HCT116 (cell line): ENCODE results near the gene DNASE1L1. TPM values are rescaled to one million over a fixed set of nuclear protein-coding genes. Genes with fewer than 3 reads are reported as not detected.

Experiments
- ATAC-seq: fragments of 200-7000 bp; cut with Tn5 transposase; 2 replicates; pipeline ENCODE4 v1.9.1; 2020; ENCODE audit warnings: mild to moderate bottlenecking, moderate library complexity
- BruUV-seq: library from RNA; stranded (reverse); fragments of 400-500 nt; replicated peaks from 2 replicates; lab custom pipeline; 2021; lab: Mats Ljungman, UMichigan
- CTCF ChIA-PET: fragments of 300-600 bp; sonication (Branson Sonifier 250); formaldehyde crosslinking; loops from one replicate; lab custom pipeline; 2021; ENCODE audit warnings: antibody characterized with exemption; lab: Charles Lee
- POLR2A ChIA-PET: fragments of 300-600, 350-600 bp; sonication (Branson Sonifier 250); formaldehyde crosslinking; loops from one replicate; lab custom pipeline; 2021; ENCODE audit warnings: antibody characterized with exemption; lab: Charles Lee
- RAD21 ChIA-PET, 2 experiments: fragments of 300-600 bp; sonication (Branson Sonifier 250); formaldehyde crosslinking; loops; one replicate each; lab custom pipeline; 2023; ENCODE audit warnings: low total read pairs in 2 of 2; ENCODE audit not compliant: uncharacterized antibody in 2 of 2, unreplicated experiment in 2 of 2, low non-redundant PET in 1 of 2; lab: Charles Lee
- DNase-seq: peaks from one replicate; pipeline ENCODE4 v3.0.0-alpha.2; 2010; ENCODE audit warnings: low read depth, low spot score
- H2AFZ ChIP-seq: fragments of 200-600 bp; shearing (Covaris generic), sonication (generic); 2 replicates; pipeline ENCODE4 v1.6.1; 2017; ENCODE audit warnings: low read depth, mixed run types, mixed read lengths, antibody characterized with exemption, low read length; ENCODE audit not compliant: poor library complexity, severe bottlenecking
- H3K27ac ChIP-seq: 2 replicates; pipeline ENCODE4 v1.5.1; 2012; ENCODE audit warnings: low read depth, low read length
- H3K27me3 ChIP-seq: fragments of 200-600 bp; sonication (generic); 2 replicates; pipeline ENCODE4 v1.6.1; 2016; ENCODE audit warnings: mixed run types, low read length, mixed read lengths; ENCODE audit not compliant: insufficient read depth
- H3K36me3 ChIP-seq, 2 experiments: fragments of 200-500 bp in 1 of 2; fragments of 200-600 bp in 1 of 2; sonication (Bioruptor generic) in 1 of 2; sonication (generic) in 1 of 2; 2 replicates each; pipeline versions ENCODE4 v1.5.1 to v1.6.1; 2014 to 2016; ENCODE audit warnings: low read length in 2 of 2, inconsistent platforms in 1 of 2, mixed read lengths in 1 of 2, mixed run types in 1 of 2; ENCODE audit not compliant: insufficient read depth in 2 of 2, control insufficient read depth in 1 of 2
- H3K4me1 ChIP-seq, 2 experiments: fragments of 200-600 bp in 1 of 2; sonication (generic) in 1 of 2; 2 replicates each; pipeline versions ENCODE4 v1.5.1 to v1.6.1; 2012 to 2017; ENCODE audit warnings: low read length in 2 of 2, inconsistent platforms in 1 of 2, mild to moderate bottlenecking in 1 of 2, mixed read lengths in 1 of 2, mixed run types in 1 of 2, moderate library complexity in 1 of 2; ENCODE audit not compliant: insufficient read depth in 2 of 2, control insufficient read depth in 1 of 2
- H3K4me2 ChIP-seq: fragments of 200-600 bp; sonication (generic); 2 replicates; pipeline ENCODE4 v1.6.1; 2017; ENCODE audit warnings: mixed run types, low read length, mixed read lengths
- H3K4me3 ChIP-seq, 2 experiments: fragments of 200-600 bp in 1 of 2; sonication (generic) in 1 of 2; replicated peaks in 1 of 2; 2 replicates each; pipeline ENCODE4 v1.5.1; 2011 to 2016; ENCODE audit warnings: low read length in 2 of 2, control low read depth in 1 of 2, low read depth in 1 of 2, mild to moderate bottlenecking in 1 of 2, mixed read lengths in 1 of 2, mixed run types in 1 of 2
- H3K79me2 ChIP-seq: fragments of 200-600 bp; sonication (generic); 2 replicates; pipeline ENCODE4 v1.6.1; 2017; ENCODE audit warnings: mild to moderate bottlenecking, mixed run types, low read length, moderate library complexity, mixed read lengths; ENCODE audit not compliant: insufficient read depth
- H3K9ac ChIP-seq: fragments of 200-600 bp; sonication (generic); 2 replicates; pipeline ENCODE4 v1.6.1; 2016; ENCODE audit warnings: low read length, mixed read lengths
- H3K9me2 ChIP-seq: fragments of 200-600 bp; sonication (generic), shearing (Covaris generic); 2 replicates; pipeline ENCODE4 v1.6.1; 2017; ENCODE audit warnings: mixed run types, mild to moderate bottlenecking, moderate library complexity; ENCODE audit not compliant: insufficient read depth
- H3K9me3 ChIP-seq, 2 experiments: fragments of 200-500 bp in 1 of 2; fragments of 200-600 bp in 1 of 2; sonication (Bioruptor generic) in 1 of 2; sonication (generic) in 1 of 2; 2 replicates each; pipeline ENCODE4 v1.6.1; 2014 to 2017; ENCODE audit warnings: low read length in 2 of 2, mixed read lengths in 2 of 2, inconsistent platforms in 1 of 2, low read depth in 1 of 2, mild to moderate bottlenecking in 1 of 2, mixed run types in 1 of 2, moderate library complexity in 1 of 2; ENCODE audit not compliant: control insufficient read depth in 1 of 2, insufficient read depth in 1 of 2
- H4K20me1 ChIP-seq: fragments of 200-600 bp; sonication (generic), shearing (Covaris generic); 2 replicates; pipeline ENCODE4 v1.6.1; 2017; ENCODE audit warnings: mixed run types, mild to moderate bottlenecking, moderate library complexity; ENCODE audit not compliant: insufficient read depth
- EGR1 ChIP-seq: IDR thresholded peaks from 2 replicates; pipeline ENCODE4 v1.6.1; 2012; ENCODE audit warnings: low read depth
- ELF1 ChIP-seq: IDR thresholded peaks from 2 replicates; pipeline ENCODE4 v1.6.1; 2012; ENCODE audit warnings: low read depth, borderline replicate concordance
- JUND ChIP-seq: IDR thresholded peaks from 2 replicates; pipeline ENCODE4 v1.6.1; 2012
- SP1 ChIP-seq: IDR thresholded peaks from 2 replicates; pipeline ENCODE4 v1.6.1; 2012; ENCODE audit warnings: low read depth
- ZNF274 ChIP-seq: fragments of 200-500 bp; sonication (Bioruptor generic); IDR thresholded peaks from 2 replicates; pipeline ENCODE4 v1.6.1; 2014; ENCODE audit warnings: mild to moderate bottlenecking, low read depth, low read length, inconsistent platforms
- intact Hi-C: fragments of 100-400 bp; cut with micrococcal nuclease; formaldehyde crosslinking; loops from 2 replicates; pipeline ENCODE4 v1.10.0; 2022
- total RNA-seq: library from RNA; stranded (reverse); gene quantifications from one replicate; pipeline ENCODE4 v1.2.1, GENCODE V29; 2021; ENCODE audit not compliant: unreplicated experiment
- TF ChIP-seq, protein P1 (sequence below): IDR thresholded peaks from 2 replicates; pipeline ENCODE4 v1.6.1; 2012; ENCODE audit warnings: low read depth

The DNASE1L1 gene
- total RNA-seq, 1 experiment from 2014 or later: 16.5 TPM

DNA sequence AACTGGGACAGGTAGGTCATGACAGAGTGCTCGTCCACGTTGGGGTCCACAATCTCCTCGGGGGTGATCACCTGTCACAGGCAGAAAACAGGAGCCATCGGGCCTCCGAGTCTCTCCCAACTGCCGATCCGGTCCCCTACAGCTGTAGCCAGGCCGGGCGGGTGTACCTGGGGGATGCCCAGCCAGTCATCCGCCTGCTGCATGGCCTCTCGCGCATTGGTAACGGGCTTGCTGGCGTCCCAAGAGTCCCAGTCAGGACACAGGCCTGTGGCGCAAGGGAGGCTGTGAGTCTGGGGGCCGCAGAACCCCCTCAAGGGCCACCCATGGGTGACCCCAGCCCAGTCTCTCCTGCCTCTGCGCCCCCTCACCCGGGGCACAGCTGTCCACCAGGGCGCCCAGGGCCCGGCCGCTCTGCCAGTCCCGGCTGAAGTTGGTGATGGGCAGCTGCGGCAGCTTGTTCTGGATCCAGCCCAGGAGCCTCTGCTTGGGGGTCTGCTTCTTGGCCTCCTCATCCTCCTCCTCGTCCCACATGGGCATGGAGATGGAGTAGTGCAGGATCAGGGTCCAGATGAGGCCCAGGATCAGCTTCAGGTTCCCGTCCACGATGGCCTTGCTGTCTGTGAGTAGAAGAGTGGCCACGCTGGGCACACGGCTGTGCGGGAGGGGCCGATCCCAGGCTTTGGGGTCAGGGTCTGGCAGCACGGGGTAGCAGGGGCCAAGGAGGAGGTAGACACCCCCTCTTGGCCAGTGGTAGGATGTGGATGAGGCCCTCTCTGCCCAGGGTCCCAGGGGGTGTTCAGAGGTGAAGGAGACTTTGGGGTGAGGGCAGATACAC, 41.4 kb downstream of the DNASE1L1 start (continued):
- TF ChIP-seq, protein P1, sequence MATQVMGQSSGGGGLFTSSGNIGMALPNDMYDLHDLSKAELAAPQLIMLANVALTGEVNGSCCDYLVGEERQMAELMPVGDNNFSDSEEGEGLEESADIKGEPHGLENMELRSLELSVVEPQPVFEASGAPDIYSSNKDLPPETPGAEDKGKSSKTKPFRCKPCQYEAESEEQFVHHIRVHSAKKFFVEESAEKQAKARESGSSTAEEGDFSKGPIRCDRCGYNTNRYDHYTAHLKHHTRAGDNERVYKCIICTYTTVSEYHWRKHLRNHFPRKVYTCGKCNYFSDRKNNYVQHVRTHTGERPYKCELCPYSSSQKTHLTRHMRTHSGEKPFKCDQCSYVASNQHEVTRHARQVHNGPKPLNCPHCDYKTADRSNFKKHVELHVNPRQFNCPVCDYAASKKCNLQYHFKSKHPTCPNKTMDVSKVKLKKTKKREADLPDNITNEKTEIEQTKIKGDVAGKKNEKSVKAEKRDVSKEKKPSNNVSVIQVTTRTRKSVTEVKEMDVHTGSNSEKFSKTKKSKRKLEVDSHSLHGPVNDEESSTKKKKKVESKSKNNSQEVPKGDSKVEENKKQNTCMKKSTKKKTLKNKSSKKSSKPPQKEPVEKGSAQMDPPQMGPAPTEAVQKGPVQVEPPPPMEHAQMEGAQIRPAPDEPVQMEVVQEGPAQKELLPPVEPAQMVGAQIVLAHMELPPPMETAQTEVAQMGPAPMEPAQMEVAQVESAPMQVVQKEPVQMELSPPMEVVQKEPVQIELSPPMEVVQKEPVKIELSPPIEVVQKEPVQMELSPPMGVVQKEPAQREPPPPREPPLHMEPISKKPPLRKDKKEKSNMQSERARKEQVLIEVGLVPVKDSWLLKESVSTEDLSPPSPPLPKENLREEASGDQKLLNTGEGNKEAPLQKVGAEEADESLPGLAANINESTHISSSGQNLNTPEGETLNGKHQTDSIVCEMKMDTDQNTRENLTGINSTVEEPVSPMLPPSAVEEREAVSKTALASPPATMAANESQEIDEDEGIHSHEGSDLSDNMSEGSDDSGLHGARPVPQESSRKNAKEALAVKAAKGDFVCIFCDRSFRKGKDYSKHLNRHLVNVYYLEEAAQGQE: no peak

DNA sequence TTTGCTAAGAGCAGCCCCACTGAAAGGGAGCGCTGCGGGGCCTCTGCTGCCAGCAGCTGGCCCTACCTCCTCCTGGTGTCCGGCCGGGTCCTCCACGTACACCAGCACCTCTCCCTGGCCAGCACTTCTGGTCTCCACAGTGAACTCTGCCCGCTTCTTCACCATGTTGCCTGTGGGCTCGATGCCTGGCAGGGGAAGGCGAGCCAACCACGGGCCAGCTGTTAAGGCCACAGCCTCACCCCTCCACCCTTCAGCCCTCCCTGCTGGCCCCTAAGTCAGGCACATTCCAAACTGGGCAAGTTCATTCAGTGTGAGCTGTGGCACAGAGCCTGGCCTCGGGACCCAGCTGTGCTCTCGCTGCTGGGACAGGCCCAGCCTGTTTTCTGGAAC, 42.4 kb downstream of the DNASE1L1 start:
- Histone ChIP-seq H3K27me3 (no peaks in the 10 kb centered on the region), H3K27ac (no peak overlapping the region), H3K4me2 (no peak overlapping the region), H3K79me2 (peaks cover 88% of the 10 kb centered on the region), H3K4me1 (peaks cover 5 to 19% of the 10 kb centered on the region in 2 experiments), H3K4me3 (no peak overlapping the region), H3K9me2 (no peaks in the 10 kb centered on the region), H3K9ac (no peak overlapping the region), H3K36me3 (peaks cover 9 to 35% of the 10 kb centered on the region in 2 experiments; a peak in 3 of 4 replicates), H3K9me3 (no peaks in the 10 kb centered on the region), H4K20me1 (0 out of 2 replicates have a peak, but pooled peaks cover 2% of the 10 kb centered on the region), H2AFZ (no peak overlapping the region)
- ATAC-seq (no peak), DNase-seq (no peak)
- intact Hi-C loops: no loop called here
- POLR2A ChIA-PET: no interaction called here
- CTCF ChIA-PET: no interaction called here
- RAD21 ChIA-PET: no interaction called here
- TF ChIP-seq SP1 (no peak), ZNF274 (no peak), ELF1 (no peak), EGR1 (no peak), JUND (no peak)
- no TSS peak for BruUV-seq
